CD4-positive, alpha-beta T cell treated with Interleukin-15 for 4 hours (primary cell): ENCODE measurements around the gene TCF23.

Source experiments
- DNase-seq: peaks from one replicate; pipeline ENCODE4 v3.0.0-alpha.2; 2020; ENCODE audit warnings: low spot score

Gene TCF23

DNA sequence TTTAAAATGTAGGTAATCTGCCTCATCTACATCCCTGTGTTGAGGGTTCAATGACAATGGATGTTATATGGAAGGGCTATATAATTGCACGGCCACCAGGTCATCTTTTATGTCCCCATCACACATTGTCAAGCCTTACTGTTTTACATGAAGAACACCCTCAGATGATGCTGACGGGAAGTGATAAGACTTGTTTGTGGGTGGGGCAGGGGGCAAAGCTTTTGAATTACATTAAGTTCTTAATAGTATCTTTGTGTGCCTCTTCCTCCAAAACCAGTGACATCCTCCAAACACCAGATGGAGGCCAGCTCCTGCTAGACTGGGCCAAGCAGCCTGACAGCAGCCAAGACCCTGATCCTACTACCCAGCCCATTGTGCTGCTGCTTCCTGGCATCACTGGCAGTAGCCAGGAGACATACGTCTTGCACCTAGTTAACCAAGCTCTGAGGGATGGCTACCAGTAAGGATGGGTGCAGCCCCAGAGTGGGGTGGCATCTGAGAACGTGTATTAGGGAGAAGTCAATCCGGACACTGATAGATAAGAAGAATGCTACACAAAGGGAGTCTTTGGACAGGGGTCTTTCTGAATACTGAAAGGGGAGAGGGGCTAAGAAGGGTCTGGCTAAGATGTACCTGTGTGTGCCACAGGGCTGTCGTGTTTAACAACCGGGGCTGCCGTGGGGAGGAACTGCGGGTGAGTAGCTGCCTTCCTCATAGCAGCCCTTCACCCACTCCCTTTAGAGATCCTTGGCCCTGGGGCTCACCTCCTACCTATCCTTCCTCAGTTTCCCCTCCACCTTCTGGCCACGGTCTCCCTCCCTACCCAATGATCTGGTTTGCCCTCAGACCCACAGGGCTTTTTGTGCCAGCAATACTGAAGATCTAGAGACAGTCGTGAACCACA is 19.9 kb upstream of the TCF23 start:
- DNase-seq: no peak

DNA sequence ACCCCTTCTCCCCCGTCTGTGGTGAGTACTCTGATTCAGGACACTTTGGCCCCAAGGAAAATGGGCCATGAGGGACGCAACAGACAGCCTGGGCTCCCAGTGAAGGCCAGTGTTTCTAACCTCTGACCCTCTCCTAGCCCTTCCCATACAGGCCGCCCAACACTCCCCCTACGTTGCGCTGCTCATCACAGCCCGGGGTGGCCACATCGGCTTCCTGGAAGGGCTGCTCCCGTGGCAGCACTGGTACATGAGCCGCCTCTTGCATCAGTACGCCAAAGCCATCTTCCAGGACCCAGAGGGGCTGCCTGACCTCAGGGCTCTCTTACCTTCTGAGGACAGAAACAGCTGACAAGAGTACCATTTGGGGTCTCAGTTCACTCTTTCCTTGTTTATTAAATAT is 18.4 kb upstream of the TCF23 start:
- DNase-seq: no peak

DNA sequence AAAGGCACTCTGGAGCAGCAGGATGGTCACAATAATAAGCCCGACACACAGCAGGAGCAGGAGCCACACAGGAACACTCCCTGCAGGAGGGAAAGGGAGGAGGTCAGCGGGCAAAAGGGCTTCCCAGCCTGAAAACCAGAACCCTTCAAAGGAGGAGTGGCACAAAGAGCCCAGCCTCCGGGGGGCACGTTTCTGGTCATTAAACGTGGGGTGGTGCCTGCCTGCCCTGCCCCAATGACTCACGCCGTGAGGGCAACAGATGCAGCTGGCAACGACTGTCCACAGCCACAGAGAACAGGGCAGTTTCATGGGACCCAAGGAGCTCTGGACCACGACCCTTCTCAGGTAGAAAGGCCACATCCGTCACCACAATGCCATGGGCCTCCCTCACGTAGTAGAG is 17.4 kb upstream of the TCF23 start:
- DNase-seq: no peak

DNA sequence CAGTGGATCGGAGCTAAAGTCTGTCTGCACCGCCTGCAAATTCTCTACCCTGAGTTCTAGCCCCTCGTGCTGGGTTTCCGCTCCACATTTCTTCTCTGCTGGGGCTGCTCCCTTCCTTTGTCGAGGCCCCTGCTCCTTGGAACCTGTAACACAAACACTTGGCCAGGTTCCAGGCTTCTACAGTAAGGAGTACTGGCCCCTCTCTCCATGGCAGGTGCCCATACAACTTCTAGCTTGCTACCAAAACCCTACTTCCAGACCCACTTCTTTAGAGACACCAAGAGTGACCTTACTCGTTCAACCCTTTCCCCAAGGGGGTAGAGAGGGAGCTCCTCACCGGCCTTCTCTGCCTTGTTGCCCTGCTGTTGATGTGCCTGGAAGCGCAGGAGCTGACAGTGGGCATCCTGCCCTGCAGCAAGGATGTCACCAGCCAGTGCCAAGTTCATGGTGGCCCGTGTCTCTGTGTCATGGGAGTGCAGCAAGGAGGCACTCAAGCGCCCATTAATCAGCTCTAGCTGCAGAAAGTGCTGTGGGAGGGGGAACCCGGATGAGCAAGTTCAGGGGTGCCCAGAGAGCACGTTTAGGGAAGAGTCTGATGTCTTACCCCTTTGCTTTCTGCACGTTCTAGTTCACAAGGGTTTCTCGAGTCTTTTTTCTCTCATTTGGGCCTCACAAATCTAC is 15.5 kb upstream of the TCF23 start:
- peak; percentile 11 for DNase-seq

DNA sequence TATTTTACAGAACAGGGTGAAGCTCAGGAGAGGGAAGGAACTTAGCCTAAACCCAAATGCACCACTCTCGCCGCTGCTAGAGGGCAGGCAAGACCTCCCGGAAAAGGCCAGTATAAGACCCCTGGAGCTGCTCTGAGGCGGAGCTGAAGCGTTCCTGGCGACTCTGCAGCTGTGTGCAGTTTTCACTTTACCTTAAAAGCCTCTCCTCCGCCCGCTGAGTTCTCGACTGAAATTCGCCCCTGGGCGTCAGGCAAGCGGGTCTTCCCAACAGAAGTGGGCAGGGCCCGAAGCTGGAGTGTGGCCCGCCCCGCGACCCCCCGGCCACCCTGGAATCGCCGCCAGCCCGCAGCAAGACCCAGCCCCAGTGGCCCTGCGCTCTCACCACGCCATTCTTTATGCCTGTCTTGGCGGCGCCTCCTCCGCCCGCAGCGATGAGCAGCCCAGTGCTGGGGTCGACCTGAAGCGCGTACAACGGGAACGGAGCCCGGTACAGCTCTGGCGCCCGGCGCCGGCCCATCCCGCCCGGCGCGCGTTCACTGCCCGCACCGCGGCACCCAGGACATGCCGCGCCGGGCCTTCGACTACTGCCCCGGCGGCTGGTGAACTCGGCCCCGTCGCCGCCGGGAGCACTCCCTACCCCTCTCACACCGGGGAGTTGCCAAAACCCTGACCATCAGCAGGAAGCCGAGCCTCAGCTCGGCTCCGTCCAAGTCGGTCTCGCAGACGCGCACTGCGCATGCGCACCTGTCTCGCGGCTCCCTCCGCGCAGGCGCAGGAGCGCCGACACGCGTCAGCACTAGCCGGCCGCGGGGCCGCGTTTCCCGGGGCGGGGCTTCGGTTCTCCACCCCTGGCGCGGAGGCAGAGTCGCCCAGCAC is 14.7 kb upstream of the TCF23 start, which contains the start of gene PREB:
PREB (minus strand) TSS at position 732 of the 876 bp plus-strand sequence; CDS start at position 517, 215 bp downstream.
- peak; percentile 98 for DNase-seq

DNA sequence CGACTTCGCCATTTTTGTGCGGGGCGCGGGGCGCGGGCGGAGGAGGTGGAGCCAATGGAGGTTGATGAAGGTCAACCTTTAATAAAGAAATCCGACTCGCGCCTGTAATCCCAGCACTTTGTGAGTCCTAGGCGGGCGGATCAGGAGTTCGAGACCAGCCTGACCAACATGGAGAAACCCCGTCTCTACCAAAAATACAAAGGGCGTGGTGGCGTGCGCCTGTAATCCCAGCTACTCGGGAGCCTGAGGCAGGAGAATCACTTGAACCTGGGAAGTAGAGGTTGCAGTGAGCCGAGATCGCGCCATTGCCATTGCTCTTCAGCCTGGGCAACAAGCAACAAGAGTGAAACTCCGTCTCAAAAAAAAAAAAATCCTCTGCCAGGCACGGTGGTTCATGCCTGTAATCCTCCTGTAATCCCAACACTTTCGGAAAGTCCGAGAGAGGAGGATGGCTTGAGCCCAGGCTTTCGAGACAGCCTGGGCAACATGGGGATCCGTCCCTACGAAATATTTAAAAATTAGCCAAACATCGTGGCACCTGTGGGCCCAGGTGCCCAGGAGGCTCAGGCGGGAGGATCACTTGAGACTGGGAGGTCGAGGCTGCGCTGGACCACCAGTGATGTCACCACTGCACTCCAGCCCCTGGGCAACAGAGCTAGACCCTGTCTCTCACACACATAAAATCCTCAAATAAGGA is 13.9 kb upstream of the TCF23 start:
- no peak for DNase-seq

DNA sequence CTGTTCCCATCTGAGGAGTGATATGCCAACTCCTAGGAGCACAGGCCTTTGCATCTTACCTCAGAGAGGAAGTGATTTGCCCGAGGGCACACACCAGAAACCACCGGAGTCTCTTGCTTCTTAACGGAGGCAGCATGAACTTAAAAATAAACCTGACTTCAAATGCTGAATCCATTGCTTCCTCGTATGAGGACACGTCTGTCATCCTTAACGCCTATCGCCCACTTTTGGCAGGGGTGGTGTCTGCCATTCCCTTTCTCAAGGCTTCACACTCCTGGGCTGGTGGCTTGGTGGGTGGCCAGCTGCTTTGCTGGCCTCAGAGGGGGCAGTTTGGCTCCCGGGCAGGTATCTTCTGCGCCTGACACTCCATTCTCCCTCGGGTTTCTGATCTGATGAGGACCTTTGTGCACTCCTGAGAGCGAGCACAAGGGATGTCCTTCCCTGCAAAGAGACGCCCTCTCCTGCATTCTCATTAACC is 13.3 kb upstream of the TCF23 start:
- no peak for DNase-seq

DNA sequence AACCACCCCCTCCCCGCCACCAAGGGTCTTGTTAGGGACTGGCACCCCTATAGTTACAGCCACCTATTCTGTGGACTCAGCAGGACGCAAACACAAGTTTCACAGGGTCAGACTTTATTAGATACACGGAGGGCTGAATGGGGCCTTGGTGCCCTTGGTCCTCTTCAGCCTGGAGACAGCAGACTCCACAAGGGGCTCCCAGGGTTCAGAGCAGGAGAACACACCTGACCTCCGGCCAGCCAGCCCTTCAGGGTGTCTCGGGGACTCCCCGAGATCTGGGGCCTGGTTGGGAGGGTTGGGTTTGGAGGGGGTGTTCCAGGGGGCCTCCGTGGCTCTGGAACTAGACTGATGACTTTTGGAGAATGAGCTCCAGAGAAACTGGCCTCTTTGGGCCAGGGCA is 12.1 kb upstream of the TCF23 start:
- no peak for DNase-seq

DNA sequence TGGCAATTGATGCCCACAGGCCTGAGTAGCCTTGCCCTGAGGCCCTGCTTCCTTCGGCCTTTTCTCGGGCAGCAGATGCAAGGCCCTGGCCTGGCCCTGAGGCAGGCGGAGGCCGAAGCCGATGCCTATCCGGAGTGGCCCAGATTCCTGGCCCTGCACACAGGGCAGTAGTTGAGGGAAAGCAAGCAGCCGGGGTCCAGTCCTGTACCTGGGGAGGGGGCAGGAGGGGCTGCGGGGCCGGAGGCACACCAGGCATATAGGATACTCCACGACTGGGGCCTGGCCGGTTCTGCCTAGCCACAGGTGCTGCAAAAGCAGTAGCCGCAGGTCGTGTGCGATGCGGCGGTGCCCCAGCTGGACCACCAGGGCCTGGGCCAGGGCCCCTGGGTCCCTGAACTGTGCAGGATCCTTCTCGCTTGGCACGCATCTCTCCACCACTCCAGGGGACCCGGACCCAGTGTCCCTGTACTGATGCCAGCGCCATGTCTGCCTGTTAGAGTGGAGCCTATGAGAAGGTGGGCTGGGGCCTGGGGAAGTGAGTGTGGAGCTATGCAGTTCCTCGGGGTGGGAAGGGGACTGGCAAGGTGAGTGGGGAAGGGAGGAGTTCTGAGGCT is 11.4 kb upstream of the TCF23 start:
- DNase-seq: no peak

DNA sequence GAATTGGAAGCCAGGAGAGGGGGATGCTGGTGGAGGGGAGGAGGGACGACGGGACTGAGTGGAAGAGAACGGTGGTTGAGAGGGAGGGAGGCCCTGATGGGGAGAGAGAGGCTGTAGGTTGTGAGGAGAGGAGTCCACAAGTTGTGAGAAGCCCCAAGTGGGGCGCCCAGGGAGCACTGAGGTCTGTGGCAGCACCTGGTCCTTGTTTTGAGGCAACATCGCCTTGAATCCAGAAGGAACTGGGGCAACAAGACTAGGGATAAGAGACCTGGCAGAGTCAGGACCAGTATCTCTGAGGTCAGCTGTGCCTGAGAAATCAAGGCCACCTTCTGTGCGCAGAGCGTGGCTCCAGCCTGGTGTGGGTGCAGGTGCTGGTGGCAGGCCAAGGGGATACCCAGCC is 10.7 kb upstream of the TCF23 start:
- no peak for DNase-seq

DNA sequence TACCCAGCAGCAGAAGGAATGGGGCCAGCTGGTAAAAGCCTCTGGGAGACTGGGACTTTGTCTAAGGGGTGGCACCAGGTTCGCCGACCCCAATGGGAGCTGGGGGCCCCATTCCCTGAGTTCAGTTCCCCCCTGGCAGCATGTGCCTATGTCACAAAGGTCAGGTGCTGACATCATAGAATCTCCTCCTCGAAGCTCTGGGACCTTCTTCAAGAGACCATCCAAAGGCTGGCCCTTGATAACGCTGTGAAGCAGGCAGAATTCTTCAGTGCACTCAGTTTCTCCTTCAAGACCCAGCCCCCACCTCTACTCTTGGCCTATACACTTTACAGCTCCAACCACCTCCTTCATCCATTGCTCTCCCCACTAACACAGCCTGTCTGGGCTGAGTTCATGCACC is 9.5 kb upstream of the TCF23 start, which contains the start of gene PRR30:
PRR30 (minus strand) TSS at position 101 of the 400 bp plus-strand sequence. CDS start 1,081 bp downstream, outside the sequence.
- DNase-seq: no peak

DNA sequence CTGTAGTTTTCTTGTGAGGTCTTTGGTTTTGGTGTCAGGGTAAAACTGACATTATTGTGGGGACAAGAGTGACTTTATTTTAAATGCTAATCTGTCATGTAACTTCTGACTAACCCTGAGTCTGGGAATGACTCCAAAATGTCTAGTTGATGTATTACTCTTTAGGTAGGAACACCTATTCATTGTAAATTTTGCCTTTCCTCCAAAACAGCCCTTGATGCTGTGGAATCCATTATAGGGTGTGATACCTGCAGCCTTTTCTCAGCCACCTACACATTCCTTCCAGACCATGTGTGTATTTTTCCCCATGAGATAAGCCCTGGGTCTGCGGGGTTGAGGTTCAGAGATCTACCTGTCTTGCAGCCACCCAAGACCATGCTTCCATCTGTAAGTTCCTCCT is 5.5 kb upstream of the TCF23 start:
- DNase-seq: no peak

DNA sequence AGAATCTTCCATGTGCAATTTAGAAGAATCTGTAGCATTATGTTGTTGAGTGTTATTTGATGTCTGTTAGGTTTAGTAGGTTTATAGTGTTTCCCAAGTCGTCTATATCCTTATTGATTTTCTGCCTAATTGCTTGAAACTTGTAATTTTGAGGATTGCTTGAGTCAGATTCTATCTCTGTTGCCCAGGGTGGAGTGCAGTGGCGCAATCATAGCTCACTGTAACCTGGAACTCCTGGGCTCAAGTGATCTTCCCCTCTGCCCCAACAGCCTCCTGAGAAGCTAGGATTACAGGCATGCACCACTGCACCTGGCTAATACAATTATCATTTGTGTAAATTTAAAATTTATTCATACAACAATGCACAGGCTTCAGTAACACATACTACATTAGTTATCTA is 3.1 kb upstream of the TCF23 start:
- no peak for DNase-seq

DNA sequence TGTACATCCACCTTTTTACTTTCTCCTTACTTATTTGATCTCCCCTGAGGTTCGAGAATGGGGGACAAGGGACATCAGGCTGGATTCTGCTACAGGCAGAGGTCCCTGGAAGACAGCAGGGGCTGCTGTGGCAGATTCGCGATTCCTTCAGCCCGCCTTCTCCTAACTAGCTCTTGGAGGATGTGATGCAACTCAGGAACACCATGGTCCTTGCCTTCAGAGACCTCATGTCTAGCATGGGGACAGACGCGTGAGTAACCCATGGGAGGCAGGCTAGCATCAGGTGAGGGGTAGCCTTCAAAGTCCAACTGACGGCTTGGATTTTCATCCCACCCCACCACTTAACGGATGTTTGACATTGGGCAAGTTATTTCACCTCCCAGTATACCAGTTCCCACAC is 869 bp upstream of the TCF23 start:
- no peak for DNase-seq

DNA sequence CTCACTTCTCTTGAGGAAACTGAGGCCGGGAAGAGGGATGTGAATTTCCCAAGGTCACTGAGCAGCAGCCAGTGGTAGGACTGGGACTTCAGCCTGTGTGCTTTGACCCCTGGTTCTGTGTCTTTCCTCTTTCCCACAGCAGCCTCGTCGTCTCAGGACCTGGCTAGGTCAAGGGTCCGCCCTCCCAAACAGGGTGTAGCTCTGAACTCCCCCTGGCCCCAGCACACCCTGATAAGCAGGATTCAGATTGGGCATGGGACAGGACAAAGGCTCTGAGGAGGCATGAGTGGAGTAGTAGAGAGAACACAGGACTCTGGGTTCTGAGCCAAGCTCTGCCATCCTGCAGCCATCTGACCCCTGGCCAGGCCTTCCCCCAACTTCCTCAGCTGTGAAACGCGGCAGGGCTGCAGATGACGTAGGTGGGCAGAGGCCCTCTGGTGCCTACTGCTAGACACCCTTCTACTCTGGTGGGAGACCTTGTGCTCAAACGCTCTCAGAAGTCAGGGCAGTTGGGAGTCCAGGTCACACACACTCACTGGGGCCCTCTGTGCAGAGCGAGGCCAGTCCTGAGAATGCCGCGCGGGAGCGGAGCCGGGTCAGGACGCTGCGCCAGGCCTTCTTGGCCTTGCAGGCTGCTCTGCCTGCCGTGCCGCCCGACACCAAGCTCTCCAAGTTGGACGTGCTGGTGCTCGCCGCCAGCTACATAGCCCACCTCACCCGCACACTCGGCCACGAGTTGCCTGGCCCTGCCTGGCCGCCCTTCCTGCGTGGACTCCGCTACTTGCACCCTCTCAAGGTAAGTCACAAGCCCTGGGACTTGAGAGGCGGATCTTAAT is 984 bp downstream of the TCF23 start:
- DNase-seq: no peak

DNA sequence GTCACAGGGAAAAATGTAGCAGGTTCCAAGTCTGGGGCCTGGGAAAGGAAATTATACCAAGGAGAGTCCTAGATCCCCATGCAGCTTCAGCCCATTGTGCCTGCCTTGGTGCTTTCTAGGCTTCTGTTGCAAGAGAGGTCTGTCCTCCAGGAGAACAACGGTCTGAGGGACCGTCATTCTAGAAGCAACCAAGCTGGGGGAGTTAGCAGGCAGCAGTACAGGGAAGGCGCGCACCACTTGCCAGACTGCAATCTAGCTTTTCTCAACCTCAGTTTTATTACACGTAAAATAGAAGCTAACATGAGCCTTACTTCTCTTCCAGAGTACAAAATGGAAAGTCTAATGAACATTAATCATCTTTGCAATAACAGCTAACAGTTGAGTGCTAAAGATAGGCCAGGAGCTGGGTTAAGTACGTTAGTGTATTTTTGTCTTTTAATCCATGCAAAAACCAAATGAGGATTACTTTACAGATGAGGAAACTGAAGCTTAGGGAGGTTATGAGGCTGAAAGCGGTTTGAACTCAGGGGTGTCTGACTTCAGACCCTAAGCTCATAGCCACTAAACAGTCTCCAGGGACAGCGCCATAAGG is 1.9 kb downstream of the TCF23 start:
- no peak for DNase-seq

DNA sequence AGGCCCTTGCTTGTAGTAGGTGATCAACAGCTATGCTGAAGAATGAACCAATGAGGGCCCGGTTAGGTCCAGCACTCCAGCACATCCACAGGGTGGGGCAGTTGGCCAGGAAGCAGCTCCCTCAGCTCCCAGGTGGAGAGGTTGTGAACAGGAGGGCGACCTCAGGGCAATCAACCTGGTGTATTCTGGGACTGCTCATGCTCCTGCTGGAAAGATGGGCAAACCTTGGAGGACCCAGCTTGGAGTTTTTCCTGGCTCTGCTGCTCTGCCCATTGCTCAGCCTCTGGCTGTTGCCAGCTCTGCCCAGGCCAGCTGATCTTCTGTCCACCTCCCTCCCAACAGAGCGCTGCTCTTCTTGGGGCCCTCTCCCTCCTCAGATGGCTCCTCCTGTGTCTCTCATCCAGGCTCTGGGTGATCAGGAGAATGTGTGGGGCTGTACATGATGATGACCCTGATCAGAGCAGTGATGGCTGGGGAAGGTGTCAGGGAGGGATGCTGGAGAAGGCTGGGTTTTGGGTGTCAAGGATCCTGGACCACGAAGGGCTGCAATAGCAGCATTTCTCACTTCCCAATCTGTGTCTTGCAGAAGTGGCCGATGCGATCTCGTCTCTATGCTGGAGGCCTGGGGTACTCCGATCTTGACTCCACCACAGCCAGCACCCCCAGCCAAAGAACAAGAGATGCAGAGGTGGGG is 3.4 kb downstream of the TCF23 start:
- no peak for DNase-seq

DNA sequence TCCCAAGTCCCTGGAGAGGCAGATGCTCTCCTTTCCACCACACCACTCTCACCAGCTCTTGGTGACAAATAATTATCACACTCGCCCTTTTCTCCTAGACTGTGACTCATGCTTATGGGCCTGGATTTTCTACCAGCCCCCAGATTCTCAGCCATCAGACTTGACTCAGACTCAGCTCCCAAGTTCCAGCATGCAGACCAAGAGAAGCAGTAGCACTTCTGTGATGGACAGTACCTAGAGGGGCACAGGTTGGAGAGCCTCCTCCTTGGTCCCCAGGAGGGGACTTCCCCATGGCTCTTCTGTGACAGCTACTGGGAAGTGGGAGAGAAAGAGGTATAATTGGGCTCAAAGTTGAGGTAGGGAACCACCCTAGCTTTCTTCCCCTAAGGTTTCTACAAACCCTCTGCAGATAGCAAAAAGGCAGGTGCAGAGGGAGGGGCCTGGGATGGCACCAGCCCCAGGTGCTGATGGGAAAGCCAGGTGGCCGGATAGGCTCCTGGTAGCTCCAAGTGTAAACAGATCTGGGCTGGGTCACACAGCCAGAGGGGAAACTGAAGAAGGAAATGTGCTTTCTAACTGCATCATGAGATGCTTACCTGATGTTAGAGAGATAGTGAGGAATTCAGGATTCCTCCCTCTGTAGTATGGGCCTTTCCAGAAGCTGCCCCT is 4.1 kb downstream of the TCF23 start:
- DNase-seq: no peak

DNA sequence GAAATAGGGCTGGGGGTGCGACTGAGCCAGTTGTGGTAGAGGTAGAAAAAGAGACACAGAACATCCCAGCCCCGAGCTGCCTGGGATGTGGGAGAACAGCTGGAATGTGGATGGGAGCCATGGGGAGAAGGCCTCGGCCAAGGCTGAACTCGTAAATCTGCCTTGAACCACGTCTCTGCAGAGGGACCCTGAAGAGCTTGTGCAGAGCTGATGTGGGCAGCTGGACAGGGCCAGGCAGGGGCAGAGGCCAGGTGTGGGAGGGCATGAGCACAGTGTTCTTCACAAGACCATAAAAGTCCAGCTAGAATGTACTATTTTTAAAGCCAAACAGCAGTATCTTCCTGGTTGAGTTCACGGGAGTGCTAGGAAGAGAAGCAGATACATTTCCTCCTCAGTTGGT is 5.7 kb downstream of the TCF23 start:
- DNase-seq: no peak
